Motor neuron (in vitro differentiated cells): Measurements from ENCODE around the gene OIT3. TPM values are rescaled to one million over a fixed set of nuclear protein-coding genes. Genes with fewer than 3 reads are reported as not detected.
"Not testable (repeated sequence)": the region's sequence is repeated elsewhere in the genome, so short reads cannot be mapped to it uniquely, and the experiment has no call there.

Experiments
- ATAC-seq, 8 experiments: fragments of 200-7000 bp; cut with Tn5 transposase; replicated peaks in 6 of 8; 2 replicates each; pipeline ENCODE4 v1.8.0; 2021; ENCODE audit warnings: mild to moderate bottlenecking in 8 of 8, moderate library complexity in 8 of 8
- H3K27ac ChIP-seq, 2 donors: fragments of 250-450 bp; sonication (Bioruptor Pico); 2 replicates each; pipeline ENCODE4 v1.9.0; 2021; ENCODE audit warnings: antibody characterized with exemption in 2 of 2, mild to moderate bottlenecking in 2 of 2, moderate library complexity in 1 of 2
- H3K4me1 ChIP-seq, 2 donors: fragments of 250-450 bp; sonication (Bioruptor Pico); replicated peaks in 1 of 2; 2 replicates each; pipeline ENCODE4 v1.6.1; 2021; ENCODE audit warnings: antibody characterized with exemption in 2 of 2, mild to moderate bottlenecking in 2 of 2, moderate library complexity in 1 of 2
- H3K4me3 ChIP-seq, 5 donors: fragments of 250-450 bp; sonication (Bioruptor Pico); 2 replicates each; pipeline ENCODE4 v1.9.0; 2021; ENCODE audit warnings: antibody characterized with exemption in 5 of 5, mild to moderate bottlenecking in 5 of 5, moderate library complexity in 4 of 5
- WGBS, 10 experiments: fragments of 450-650 bp; shearing (Covaris generic); methylation state at CpG; one replicate each; pipeline ENCODE4 v1.0.0; 2022; 5-methylcytosine and 5-hydroxymethylcytosine counted together
- in situ Hi-C, 9 experiments: fragments of 400-800 bp; cut with MboI; loops; one replicate each; pipeline ENCODE4 v1.15.0; 2021; ENCODE audit warnings: low sequenced_read_pairs in 9 of 9, low pct_unique_long_range_greater_than_20kb in 2 of 9; ENCODE audit not compliant: unreplicated experiment in 9 of 9
- total RNA-seq, 8 experiments: library from RNA; unstranded; fragments of 300-600 nt; gene quantifications; 2 replicates each; pipeline versions ENCODE4 v1.2.3 to v1.2.4, GENCODE V29; 2022

Gene OIT3
- total RNA-seq, 8 experiments from 2014 or later = 0.08 to 0.24 (median 0.10) TPM; not detected in 5

- WGBS, 10 experiments = 67 to 100% (median 97%) methylated on average over 1 to 2 of the region's 2 CpGs
- Histone ChIP-seq H3K27ac (no peak overlapping the region), H3K4me1 (peaks cover 7 to 15% of the 10 kb centered on the region in 2 donors), H3K4me3 (no peak overlapping the region)
- in situ Hi-C loops = no loop called here
- ATAC-seq = no peak
Measured at GRCh38 chr10:72883861-72884260, 9.7 kb upstream of the OIT3 start.

- Histone ChIP-seq H3K4me3 (no peak overlapping the region), H3K4me1 (peaks cover 7 to 15% of the 10 kb centered on the region in 2 donors), H3K27ac (no peak overlapping the region)
- no peak for ATAC-seq
- 43 to 94% (median 82%) methylated on average over 1 to 2 of the region's 2 CpGs for WGBS, 10 experiments
- in situ Hi-C loops = no loop called here
Measured at GRCh38 chr10:72885953-72886352, 7.6 kb upstream of the OIT3 start.

GRCh38 chr10:72886621-72887020 lies 6.9 kb upstream of the OIT3 start:
- Histone ChIP-seq H3K4me3 (no peak overlapping the region), H3K4me1 (peaks cover 7 to 15% of the 10 kb centered on the region in 2 donors), H3K27ac (no peak overlapping the region)
- peak in 5 of 8 experiments; percentile 47 to 80 (median 69) for ATAC-seq
- in situ Hi-C loops = no loop called here
- WGBS, 10 experiments = 0 to 50% (median 0%) methylated on average over 1 of the region's 1 CpG; no CpG with 5 or more reads in 1 of the 10 experiments

GRCh38 chr10:72887043-72887442 lies 6.5 kb upstream of the OIT3 start:
- in situ Hi-C loops = no loop called here
- 20 to 67% (median 41%) methylated on average over 1 to 5 of the region's 5 CpGs for WGBS, 10 experiments
- Histone ChIP-seq H3K4me3 (no peak overlapping the region), H3K4me1 (peaks cover 7 to 15% of the 10 kb centered on the region in 2 donors), H3K27ac (no peak overlapping the region)
- ATAC-seq = peak in 2 of 8 experiments; percentile 16 to 56

- Histone ChIP-seq H3K4me1 (peaks cover 7 to 15% of the 10 kb centered on the region in 2 donors), H3K27ac (no peak overlapping the region), H3K4me3 (no peak overlapping the region)
- in situ Hi-C loops = no loop called here
- WGBS, 10 experiments = 67 to 100% (median 96%) methylated on average over 1 to 6 of the region's 7 CpGs; no CpG with 5 or more reads in 3 of the 10 experiments
- ATAC-seq = no peak
Measured at GRCh38 chr10:72888151-72888638, 5.3 kb upstream of the OIT3 start.

- Histone ChIP-seq H3K4me1 (peaks cover 7 to 15% of the 10 kb centered on the region in 2 donors), H3K4me3 (no peak overlapping the region), H3K27ac (no peak overlapping the region)
- in situ Hi-C loops = no loop called here
- ATAC-seq = no peak
- WGBS, 10 experiments = 41 to 100% (median 54%) methylated on average over 2 to 6 of the region's 6 CpGs; no CpG with 5 or more reads in 1 of the 10 experiments
Measured at GRCh38 chr10:72889391-72889831, 4.1 kb upstream of the OIT3 start.

GRCh38 chr10:72890086-72890485 lies 3.5 kb upstream of the OIT3 start:
- WGBS, 10 experiments = 71 to 100% (median 100%) methylated on average over 1 to 2 of the region's 2 CpGs; no CpG with 5 or more reads in 2 of the 10 experiments
- in situ Hi-C loops = no loop called here
- ATAC-seq = no peak
- Histone ChIP-seq H3K27ac (no peak overlapping the region), H3K4me3 (no peak overlapping the region), H3K4me1 (peaks cover 7 to 15% of the 10 kb centered on the region in 2 donors)

GRCh38 chr10:72895236-72895850 lies 1.8 kb downstream of the OIT3 start:
- WGBS, 10 experiments = 60 to 100% (median 83%) methylated on average over 1 to 7 of the region's 11 CpGs; no CpG with 5 or more reads in 1 of the 10 experiments
- Histone ChIP-seq H3K4me3 (no peak overlapping the region), H3K4me1 (no peaks in the 10 kb centered on the region), H3K27ac (no peak overlapping the region)
- no peak for ATAC-seq
- in situ Hi-C loops = no loop called here

GRCh38 chr10:72898616-72899015 lies 5.1 kb downstream of the OIT3 start:
- Histone ChIP-seq H3K4me1 (no peaks in the 10 kb centered on the region), H3K27ac (no peak overlapping the region), H3K4me3 (no peak overlapping the region)
- 84 to 100% (median 95%) methylated on average over 1 to 4 of the region's 10 CpGs; no CpG with 5 or more reads in 4 of the 10 experiments for WGBS, 10 experiments
- in situ Hi-C loops = no loop called here
- no peak for ATAC-seq

GRCh38 chr10:72899545-72899944 lies 6.0 kb downstream of the OIT3 start:
- ATAC-seq = no peak
- H3K4me1 ChIP-seq = no peaks in the 10 kb centered on the region
- 42 to 100% (median 82%) methylated on average over 1 of the region's 1 CpG; no CpG with 5 or more reads in 3 of the 10 experiments for WGBS, 10 experiments
- no peak overlapping the region for H3K4me3 ChIP-seq
- in situ Hi-C loops = no loop called here
- no peak overlapping the region for H3K27ac ChIP-seq

GRCh38 chr10:72903941-72904446 lies 10.5 kb downstream of the OIT3 start:
- ATAC-seq, H3K4me1 ChIP-seq, H3K4me3 ChIP-seq, in situ Hi-C loops, H3K27ac ChIP-seq: not testable (repeated sequence)
- 46 to 100% (median 89%) methylated on average over 1 to 14 of the region's 15 CpGs; no CpG with 5 or more reads in 2 of the 10 experiments for WGBS, 10 experiments

GRCh38 chr10:72904806-72905205 lies 11.3 kb downstream of the OIT3 start:
- in situ Hi-C loops = no loop called here
- WGBS, 10 experiments = 17 to 100% (median 71%) methylated on average over 1 to 2 of the region's 3 CpGs; no CpG with 5 or more reads in 3 of the 10 experiments
- Histone ChIP-seq H3K4me3 (no peak overlapping the region), H3K4me1 (no peaks in the 10 kb centered on the region), H3K27ac (no peak overlapping the region)
- ATAC-seq = no peak

- H3K4me3 ChIP-seq = no peak overlapping the region
- no peak overlapping the region for H3K27ac ChIP-seq
- no peak for ATAC-seq
- H3K4me1 ChIP-seq = no peaks in the 10 kb centered on the region
- in situ Hi-C loops = no loop called here
- WGBS, 10 experiments = 70 to 100% (median 87%) methylated on average over 1 to 6 of the region's 6 CpGs; no CpG with 5 or more reads in 1 of the 10 experiments
Measured at GRCh38 chr10:72906446-72906845, 12.9 kb downstream of the OIT3 start.
